SK-N-SH (cell line): ENCODE measurements around the gene IGF2BP2. TPM values are rescaled to one million over a fixed set of nuclear protein-coding genes. Genes with fewer than 3 reads are reported as not detected.

Experiments
- polyA plus RNA-seq, 3 experiments: library from polyadenylated mRNA; depleted of rRNA; stranded (reverse); fragments of >200 nt; gene quantifications; 2 replicates each; pipeline ENCODE4 v1.2.3, GENCODE V29; 2012
- small RNA-seq, 7 experiments: library from RNA; depleted of rRNA; stranded (forward); fragments of <200 nt; gene quantifications; one replicate each; pipeline ENCODE3, GENCODE V24; 2012

IGF2BP2 gene
- polyA plus RNA-seq, 1 of the 3 experiments (the other 2 are of a cell fraction) = 5.4 TPM

Small RNAs within 50 kb of the gene (small RNA-seq; reads per million reads assigned to genes)
- gene AC133473.1 (0 reads per million in 7 experiments), gene MIR548AQ (0 reads per million in 7 experiments)

Other genes starting within 250 kb of the IGF2BP2 start
- gene SENP2, start 238.7 kb downstream of the IGF2BP2 start, polyA plus RNA-seq (2012; rRNA removed) = 7.1 and 8.5 TPM in 2 replicates
- 192 and 212 TPM in 2 replicates for gene TRA2B, start 113.0 kb upstream of the IGF2BP2 start, polyA plus RNA-seq (2012; rRNA removed)